T-helper 9 cell (primary cell): ENCODE data around the gene LGR6.
A peak's percentile ranks its signal among the peaks of the same experiment; 100 is the strongest.
"Not testable (repeated sequence)": the region's sequence is repeated elsewhere in the genome, so short reads cannot be mapped to it uniquely, and the experiment has no call there.

Experiments used
- DNase-seq: peaks from one replicate; pipeline ENCODE4 v3.0.0-alpha.2; 2020

LGR6 gene

GRCh38 chr1:202160377-202160940 is 33.1 kb upstream of the LGR6 start, which contains the start of gene PTPN7:
TSS of gene PTPN7 (minus strand) at chr1:202160602. CDS start at chr1:202159402, 1,200 bp downstream.
- DNase-seq, result peak; percentile 63

GRCh38 chr1:202161151-202162046 is 32.2 kb upstream of the LGR6 start:
- DNase-seq, result no peak

GRCh38 chr1:202162047-202162417 is 31.6 kb upstream of the LGR6 start:
- peak; percentile 22 for DNase-seq

- no peak for DNase-seq
Measured at GRCh38 chr1:202162418-202163280, 30.9 kb upstream of the LGR6 start.

GRCh38 chr1:202163281-202164270 is 30.0 kb upstream of the LGR6 start:
- no peak for DNase-seq

GRCh38 chr1:202164271-202165037 is 29.1 kb upstream of the LGR6 start:
- DNase-seq, result peak; percentile 70

GRCh38 chr1:202165267-202165941 is 28.2 kb upstream of the LGR6 start:
- DNase-seq, result peak; percentile 16

GRCh38 chr1:202165942-202166843 is 27.4 kb upstream of the LGR6 start:
- no peak for DNase-seq

- DNase-seq, result not testable (repeated sequence)
Measured at GRCh38 chr1:202167054-202167453, 26.5 kb upstream of the LGR6 start.

GRCh38 chr1:202167708-202168415 is 25.7 kb upstream of the LGR6 start:
- DNase-seq, result no peak

- DNase-seq, result no peak
Measured at GRCh38 chr1:202168861-202169260, 24.7 kb upstream of the LGR6 start.

- DNase-seq, result no peak
Measured at GRCh38 chr1:202170726-202171125, 22.9 kb upstream of the LGR6 start.

- DNase-seq, result no peak
Measured at GRCh38 chr1:202171292-202172014, 22.1 kb upstream of the LGR6 start.

- no peak for DNase-seq
Measured at GRCh38 chr1:202172015-202172355, 21.6 kb upstream of the LGR6 start.

- no peak for DNase-seq
Measured at GRCh38 chr1:202173993-202174392, 19.6 kb upstream of the LGR6 start.

GRCh38 chr1:202176949-202177927 is 16.4 kb upstream of the LGR6 start:
- DNase-seq, result no peak
